A673 (cell line): ENCODE measurements around the gene TRIM72.

Experiments used
- CTCF ChIP-seq: fragments of 300-800, 200-600 bp; sonication (generic); conservative IDR thresholded peaks from 2 replicates; pipeline ENCODE4 v1.5.1; 2017; ENCODE audit warnings: low read depth, mild to moderate bottlenecking, antibody characterized with exemption, low read length, moderate library complexity, mixed read lengths
- EZH2 ChIP-seq: fragments of 200-600 bp; sonication (generic); IDR thresholded peaks from 2 replicates; pipeline ENCODE4 v1.6.1; 2017; ENCODE audit warnings: borderline replicate concordance, low read depth, mild to moderate bottlenecking, mixed read lengths, antibody characterized with exemption, low read length; ENCODE audit not compliant: poor library complexity, severe bottlenecking

- no peak for TF ChIP-seq CTCF
- TF ChIP-seq EZH2: no peak
These were observed 11.2 kb upstream of the TRIM72 start, which contains the start of gene PYCARD for GRCh38 chr16:31202414-31203375.
